HG03159 (cell line): Measurements from ENCODE around the gene PAM.
"Not testable (repeated sequence)": the region's sequence is repeated elsewhere in the genome, so short reads cannot be mapped to it uniquely, and the experiment has no call there.

Experiments used
- ATAC-seq: cut with Tn5 transposase; IDR thresholded peaks from one replicate; pipeline ENCODE4 v1.9.1; 2021; ENCODE audit warnings: mild to moderate bottlenecking, moderate library complexity; ENCODE audit not compliant: unreplicated experiment

Gene PAM

GRCh38 chr5:102975457-102976182 is 220.5 kb downstream of the PAM start:
- ATAC-seq: no peak

DNA sequence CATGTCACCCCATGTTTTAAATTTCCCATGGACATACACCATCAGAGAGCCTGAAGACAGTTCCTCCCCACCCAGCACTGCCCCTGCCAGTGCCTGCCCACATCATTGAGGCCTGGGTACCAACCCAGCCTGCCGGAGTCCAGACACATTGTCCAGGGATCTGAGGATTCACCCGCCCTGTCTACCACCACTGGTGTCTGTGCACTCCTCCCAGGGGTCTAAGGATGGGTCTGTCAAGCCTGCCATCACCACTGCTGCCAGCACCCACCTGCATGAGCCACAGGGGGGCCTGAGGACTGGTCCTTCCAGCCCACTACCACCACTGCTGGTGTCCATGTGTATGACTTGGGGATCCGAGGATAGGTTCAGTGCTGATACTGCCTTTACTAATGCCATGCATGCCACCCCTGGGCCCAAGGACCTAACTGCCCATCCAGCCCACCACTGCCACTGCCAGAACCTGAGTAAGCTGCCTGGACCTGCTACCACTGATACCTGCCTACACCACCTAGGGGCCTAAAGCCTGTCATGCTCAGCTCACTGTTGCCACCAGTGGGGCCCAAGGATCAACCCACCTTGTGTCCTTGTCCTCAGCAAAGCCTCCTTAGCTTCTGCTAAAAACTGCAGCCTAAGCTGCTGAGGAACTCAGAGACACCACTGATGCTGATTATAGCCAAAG is 227.0 kb downstream of the PAM start:
- no peak for ATAC-seq

DNA sequence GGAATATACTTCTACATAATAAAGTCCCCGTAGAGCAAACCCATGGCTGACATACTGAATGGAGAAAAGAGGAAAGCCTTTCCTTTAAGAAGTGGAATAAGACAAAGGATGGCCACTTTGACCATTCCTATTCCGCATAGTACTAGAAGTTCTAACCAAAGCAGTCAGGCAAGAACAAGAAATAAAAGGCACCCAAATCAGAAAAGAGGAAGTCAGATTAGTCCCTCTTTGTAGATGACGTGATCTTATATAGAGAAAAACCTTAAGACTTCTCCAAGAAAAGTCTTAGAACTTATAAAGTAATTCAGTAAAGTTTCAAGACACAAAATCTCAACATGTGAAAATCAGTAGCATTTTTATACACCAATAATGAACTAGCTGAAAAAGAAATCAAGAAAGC is 231.0 kb downstream of the PAM start:
- no peak for ATAC-seq

- no peak for ATAC-seq
Measured at GRCh38 chr5:102988459-102988858, 233.4 kb downstream of the PAM start.

- no peak for ATAC-seq
Measured at GRCh38 chr5:102991802-102992201, 236.7 kb downstream of the PAM start.

GRCh38 chr5:102996011-102996575 is 241.0 kb downstream of the PAM start:
- no peak for ATAC-seq

DNA sequence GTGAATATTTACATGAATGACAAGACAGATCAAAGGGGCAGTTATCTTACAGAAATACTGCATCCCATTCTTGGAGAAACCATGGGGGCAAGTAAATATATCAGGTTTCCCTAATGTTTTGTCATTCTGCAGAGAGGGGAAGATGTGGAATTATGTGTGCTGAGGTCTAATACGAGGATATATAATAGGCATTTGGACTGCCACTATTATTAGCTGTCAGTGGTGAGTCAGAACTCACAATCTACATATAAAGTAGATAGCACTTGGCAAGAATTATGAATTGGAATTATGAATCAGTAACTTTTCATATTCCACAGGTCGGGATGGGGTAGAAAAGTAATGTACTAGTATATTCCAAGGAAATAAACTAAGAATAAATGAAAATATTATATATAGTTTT is 243.1 kb downstream of the PAM start:
- no peak for ATAC-seq

DNA sequence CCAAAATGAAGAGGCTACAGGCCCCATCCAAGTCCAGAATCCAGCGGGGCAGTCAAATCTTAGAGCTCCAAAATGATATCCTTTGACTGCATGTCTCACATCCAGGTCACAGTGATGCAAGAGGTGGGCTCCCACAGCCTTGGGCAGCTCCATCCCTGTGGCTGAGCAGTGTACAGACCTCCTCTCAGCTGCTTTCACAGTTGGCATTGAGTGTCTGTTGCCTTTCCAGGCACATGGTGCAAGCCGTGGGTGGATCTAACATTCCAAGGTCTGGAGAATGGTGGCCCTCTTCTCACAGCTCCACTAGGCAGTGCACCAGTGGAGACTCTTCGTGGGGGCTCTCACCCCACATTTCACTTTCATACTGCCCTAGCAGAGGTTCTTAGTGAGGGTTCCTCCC is 244.1 kb downstream of the PAM start:
- no peak for ATAC-seq

DNA sequence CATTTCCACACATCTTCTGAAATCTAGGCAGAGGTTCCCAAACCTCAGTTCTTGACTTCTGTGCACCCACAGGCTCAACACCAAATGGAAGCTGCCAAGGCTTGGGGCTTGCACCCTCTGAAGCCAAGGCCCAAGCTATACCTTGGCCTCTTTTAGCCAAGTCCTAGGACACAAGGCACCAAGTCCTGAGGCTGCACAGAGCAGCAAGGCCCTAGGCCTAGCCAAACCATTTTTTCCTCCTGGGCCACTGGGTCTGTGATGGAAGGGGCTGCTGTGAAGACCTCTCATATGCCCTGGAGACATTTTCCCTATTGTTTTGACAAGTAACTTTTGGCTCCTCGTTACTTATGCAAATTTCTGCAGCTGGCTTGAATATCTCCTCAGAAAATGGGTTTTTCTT is 244.5 kb downstream of the PAM start:
- ATAC-seq: not testable (repeated sequence)

DNA sequence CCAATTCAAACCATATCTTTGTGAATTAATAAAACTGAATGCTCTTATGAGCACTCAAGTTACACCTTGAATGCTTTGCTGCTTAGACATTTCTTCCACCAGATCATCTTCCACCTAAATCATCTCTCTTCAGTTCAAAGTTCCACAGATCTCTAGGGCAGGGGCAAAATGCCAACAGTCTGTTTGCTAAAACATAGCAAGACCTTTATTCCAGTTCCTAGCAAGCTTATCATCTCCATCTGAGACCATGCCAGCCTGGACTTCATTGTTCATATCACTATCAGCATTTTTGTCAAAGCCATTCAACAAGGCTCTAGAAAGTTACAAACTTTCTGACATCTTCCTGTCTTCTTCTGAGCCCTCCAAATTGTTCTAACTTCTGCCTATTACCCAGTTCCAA is 245.0 kb downstream of the PAM start:
- no peak for ATAC-seq

DNA sequence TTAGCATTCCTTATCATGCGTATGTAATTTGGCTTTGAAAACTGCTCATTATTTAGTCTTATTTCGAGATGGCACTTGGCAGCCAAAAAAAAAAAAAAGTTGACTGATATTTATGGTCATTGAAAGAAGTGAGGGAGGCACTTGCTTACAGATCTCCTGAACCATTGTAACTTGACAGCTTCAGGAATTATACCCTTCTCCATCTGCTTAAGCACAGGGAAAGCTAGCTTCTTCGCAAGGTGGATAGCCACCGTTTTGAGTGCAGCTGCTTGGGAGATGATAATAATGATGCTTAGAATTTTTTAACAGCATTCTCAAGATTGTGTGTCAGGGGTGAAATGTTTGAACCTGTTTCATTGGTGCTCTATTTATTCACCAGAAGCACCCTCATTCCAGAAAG is 248.8 kb downstream of the PAM start:
- no peak for ATAC-seq

DNA sequence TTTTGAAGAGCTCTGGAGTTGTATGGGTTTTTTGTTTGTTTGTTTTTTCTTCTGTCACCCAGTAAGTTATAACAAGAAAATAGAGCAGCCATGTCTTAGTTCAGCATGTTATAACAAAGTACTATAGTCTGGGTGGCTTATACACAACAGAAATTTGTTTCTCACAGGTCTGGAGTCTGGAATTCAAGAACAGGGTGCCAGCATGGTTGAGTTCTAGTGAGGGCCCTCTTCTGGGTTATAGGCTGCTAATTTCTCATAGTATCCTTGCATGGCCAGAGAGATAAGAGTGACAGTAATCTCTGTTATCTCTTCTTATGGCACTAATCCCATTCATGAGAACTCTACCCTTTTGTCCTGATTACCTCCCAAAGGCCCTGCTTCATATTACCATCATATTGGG is 250.2 kb downstream of the PAM start:
- no peak for ATAC-seq

GRCh38 chr5:103006921-103007320 is 251.8 kb downstream of the PAM start:
- no peak for ATAC-seq

GRCh38 chr5:103010168-103010567 is 255.1 kb downstream of the PAM start:
- peak; percentile 77 for ATAC-seq

DNA sequence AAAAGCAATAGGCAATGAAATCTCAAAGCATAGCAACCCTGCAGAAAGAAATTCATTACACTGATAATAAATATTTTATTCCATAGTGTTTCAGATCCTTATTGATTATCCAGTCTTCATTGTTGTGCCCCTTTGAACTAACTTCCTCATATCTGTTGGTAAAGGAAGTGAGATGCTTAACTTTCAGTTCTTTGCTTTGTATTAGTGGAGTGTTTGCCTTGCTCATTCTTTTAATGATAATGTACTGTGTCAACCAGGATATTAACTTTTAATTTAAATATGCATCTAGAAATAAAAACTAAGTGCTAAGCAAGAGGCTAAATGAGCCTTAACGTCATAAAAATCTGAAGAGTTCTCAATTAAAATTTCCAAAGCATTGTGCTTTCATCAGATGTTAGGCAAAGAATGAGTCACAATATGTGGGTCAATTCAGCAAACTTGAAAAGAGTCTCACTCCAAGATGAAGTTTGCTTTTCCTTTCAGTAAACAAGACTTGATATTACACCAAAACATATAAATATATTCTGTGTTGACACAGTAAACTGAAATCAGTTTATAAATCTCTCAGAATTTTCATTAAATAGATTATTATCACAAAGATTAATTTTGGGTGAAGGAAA is 258.9 kb downstream of the PAM start:
- no peak for ATAC-seq

- ATAC-seq: no peak
Measured at GRCh38 chr5:103014983-103015382, 259.9 kb downstream of the PAM start.

DNA sequence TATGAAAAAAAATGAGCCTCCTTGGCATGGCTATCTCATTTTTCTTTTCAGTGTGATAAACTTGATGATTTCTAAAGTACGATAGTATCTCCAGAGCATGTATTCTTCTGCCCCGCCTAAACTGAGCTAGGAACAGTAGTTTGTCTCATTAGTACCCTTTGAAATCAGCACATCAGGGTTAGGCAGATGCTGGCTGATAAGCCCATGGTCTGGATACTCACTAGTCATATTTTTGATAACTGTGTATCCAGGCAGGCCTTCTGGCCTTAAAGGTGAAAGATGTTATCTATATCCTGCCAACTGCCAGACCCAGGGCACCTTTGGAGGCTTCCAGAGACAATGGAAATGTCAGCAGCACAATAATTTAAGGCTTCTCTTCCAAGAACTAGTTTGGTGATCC is 261.1 kb downstream of the PAM start:
- ATAC-seq: no peak

GRCh38 chr5:103019804-103020203 is 264.7 kb downstream of the PAM start:
- ATAC-seq: no peak

DNA sequence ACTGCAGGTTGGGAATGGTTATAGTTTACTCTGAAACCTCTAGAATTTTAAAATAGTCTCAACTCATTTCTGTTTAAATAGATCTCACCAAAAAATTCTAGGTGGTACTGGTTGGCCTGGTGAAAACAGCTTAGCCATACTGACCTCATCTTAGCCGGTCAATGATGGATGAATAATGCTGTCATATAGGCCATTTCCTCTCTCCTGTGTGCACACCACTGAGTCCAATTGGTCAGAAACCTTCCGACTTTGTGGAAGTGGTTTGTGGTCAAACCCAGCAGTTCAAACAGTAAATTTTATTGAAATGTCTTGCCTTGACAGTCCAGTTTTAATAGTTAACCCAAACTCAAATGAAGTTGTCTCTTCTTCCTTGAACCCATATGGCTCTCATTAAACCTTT is 266.2 kb downstream of the PAM start:
- ATAC-seq: peak; percentile 97

- ATAC-seq: no peak
Measured at GRCh38 chr5:103027267-103027666, 272.2 kb downstream of the PAM start.

GRCh38 chr5:103031607-103032006 is 276.5 kb downstream of the PAM start:
- ATAC-seq: no peak

- no peak for ATAC-seq
Measured at GRCh38 chr5:103033696-103034095, 278.6 kb downstream of the PAM start.
